Left lung (tissue), 10 donors: Measurements from ENCODE around the gene NEMP1. TPM values are rescaled to one million over a fixed set of nuclear protein-coding genes. Genes with fewer than 3 reads are reported as not detected.

ENCODE experiments used
- ATAC-seq: fragments of 200-7000 bp; cut with Tn5 transposase; one replicate; pipeline ENCODE4 v1.9.1; 2020; ENCODE audit warnings: moderate library complexity
- DNase-seq, 4 donors: peaks; one replicate each; pipeline ENCODE4 v3.0.0-alpha.2; 2013 to 2020
- H3K27ac ChIP-seq, 2 donors: fragments of 200-600 bp; sonication (generic) in 1 of 2; one replicate each; pipeline versions ENCODE4 v1.5.0 to v1.8.0; 2020 to 2021
- H3K27me3 ChIP-seq, 2 donors: fragments of 200-600 bp; sonication (generic) in 1 of 2; one replicate each; pipeline versions ENCODE4 v1.5.0 to v1.8.0; 2020 to 2021
- H3K36me3 ChIP-seq, 2 donors: fragments of 200-600 bp; sonication (generic) in 1 of 2; one replicate each; pipeline versions ENCODE4 v1.5.0 to v1.8.0; 2020 to 2021
- H3K4me1 ChIP-seq, 2 donors: fragments of 200-600 bp; one replicate each; pipeline ENCODE4 v1.8.0; 2021
- H3K4me3 ChIP-seq, 2 donors: fragments of 200-600 bp; sonication (generic) in 1 of 2; one replicate each; pipeline versions ENCODE4 v1.5.0 to v1.8.0; 2020 to 2021; ENCODE audit warnings: mild to moderate bottlenecking in 1 of 2
- H3K9me3 ChIP-seq, 2 donors: fragments of 200-600 bp; sonication (generic) in 1 of 2; one replicate each; pipeline versions ENCODE4 v1.5.0 to v1.8.0; 2020 to 2021
- intact Hi-C, 2 donors: fragments of 100-400 bp; cut with DNase I; formaldehyde crosslinking; loops; one replicate each; pipeline versions ENCODE4 v1.11.2 to v1.14.2; 2022
- polyA plus RNA-seq, 6 donors: library from polyadenylated mRNA; unstranded; fragments of 120-200 nt; gene quantifications; one replicate each; pipeline ENCODE4 v1.2.1, GENCODE V29; 2013; ENCODE audit not compliant: insufficient read length in 6 of 6
- total RNA-seq, 2 donors: library from RNA; stranded (reverse); fragmentation: NEBNext Ultra II Directional; extraction: Animal tissue kit (Norgen Biotek cat#: 25700); gene quantifications; one replicate each; pipeline ENCODE4 v1.2.1, GENCODE V29; 2021
- TF ChIP-seq, protein P1 (sequence below), 2 donors: fragments of 200-600 bp; sonication (generic) in 1 of 2; IDR thresholded peaks; one replicate each; pipeline versions ENCODE4 v1.5.0 to v1.8.0; 2021; ENCODE audit warnings: antibody characterized with exemption in 2 of 2
- donor health status: DM: no; HTN: yes; CAD: no.
- donor health status: DM: no; HTN: no; CAD: no.

NEMP1 gene
- total and polyA plus RNA-seq, 8 donors: 16.4 to 29.2 (median 26.6) TPM

DNA sequence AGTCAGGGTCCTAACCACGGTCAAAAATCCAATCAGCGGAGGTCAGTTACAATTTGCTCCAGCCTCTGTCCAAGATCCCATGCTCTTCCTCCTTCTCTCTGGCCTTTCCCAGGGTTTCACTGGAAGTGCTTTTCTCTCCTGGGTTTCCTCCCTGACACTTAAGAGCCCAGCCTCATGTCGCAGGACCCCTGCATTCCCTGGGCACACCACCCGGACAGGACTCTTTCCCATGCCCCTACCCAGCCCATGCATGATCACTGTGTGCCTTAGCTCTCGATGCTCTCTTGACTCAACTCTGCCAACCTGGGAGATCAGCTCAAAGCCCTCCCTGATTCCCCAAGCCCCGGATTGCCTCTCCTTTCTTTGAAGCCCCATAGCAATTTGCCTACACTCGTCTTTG is 46.8 kb downstream of the NEMP1 start:
- no peak for ATAC-seq
- Histone ChIP-seq H3K9me3 (no peaks in the 10 kb centered on the region), H3K4me3 (no peak overlapping the region)

DNA sequence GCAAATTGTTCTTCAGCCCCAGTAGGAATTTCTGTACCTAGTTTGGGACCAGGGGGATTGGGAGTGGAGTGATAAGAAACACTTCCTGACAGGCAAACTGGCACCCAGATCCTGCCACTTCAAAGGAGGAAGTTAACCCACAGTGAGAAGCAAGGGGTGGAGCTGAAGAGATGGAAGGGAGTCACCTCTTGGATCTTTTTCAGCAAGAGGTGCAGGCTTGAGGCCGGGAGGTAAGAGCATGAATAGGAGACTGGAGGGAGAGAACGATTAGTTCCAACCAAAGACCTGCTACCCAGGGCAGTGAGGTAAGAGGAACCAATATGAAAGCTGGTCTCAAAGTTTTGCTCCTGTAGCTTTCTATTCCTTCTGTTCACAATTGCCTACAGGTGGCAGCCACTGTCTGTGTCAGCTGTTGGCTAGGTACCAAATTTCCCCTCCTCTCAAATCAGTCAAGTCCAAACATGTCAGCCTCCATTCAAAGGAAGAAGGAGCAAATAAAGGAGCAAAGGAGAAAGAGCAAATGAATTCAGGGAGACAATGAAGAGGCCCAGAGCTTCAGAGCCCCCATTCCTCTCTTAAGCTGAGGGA is 47.4 kb downstream of the NEMP1 start:
- Histone ChIP-seq H3K27ac (no peak overlapping the region), H3K9me3 (no peaks in the 10 kb centered on the region), H3K4me3 (no peak overlapping the region), H3K36me3 (no peaks in the 10 kb centered on the region), H3K27me3 (no peaks in the 10 kb centered on the region), H3K4me1 (peaks cover 0 to 4% of the 10 kb centered on the region in 2 donors)
- DNase-seq (peak in 1 of 4 donors; percentile 16), ATAC-seq (peak; percentile 77)
- TF ChIP-seq, protein P1, sequence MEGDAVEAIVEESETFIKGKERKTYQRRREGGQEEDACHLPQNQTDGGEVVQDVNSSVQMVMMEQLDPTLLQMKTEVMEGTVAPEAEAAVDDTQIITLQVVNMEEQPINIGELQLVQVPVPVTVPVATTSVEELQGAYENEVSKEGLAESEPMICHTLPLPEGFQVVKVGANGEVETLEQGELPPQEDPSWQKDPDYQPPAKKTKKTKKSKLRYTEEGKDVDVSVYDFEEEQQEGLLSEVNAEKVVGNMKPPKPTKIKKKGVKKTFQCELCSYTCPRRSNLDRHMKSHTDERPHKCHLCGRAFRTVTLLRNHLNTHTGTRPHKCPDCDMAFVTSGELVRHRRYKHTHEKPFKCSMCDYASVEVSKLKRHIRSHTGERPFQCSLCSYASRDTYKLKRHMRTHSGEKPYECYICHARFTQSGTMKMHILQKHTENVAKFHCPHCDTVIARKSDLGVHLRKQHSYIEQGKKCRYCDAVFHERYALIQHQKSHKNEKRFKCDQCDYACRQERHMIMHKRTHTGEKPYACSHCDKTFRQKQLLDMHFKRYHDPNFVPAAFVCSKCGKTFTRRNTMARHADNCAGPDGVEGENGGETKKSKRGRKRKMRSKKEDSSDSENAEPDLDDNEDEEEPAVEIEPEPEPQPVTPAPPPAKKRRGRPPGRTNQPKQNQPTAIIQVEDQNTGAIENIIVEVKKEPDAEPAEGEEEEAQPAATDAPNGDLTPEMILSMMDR (IDR thresholded peaks at IDR 0.05): no peak
- intact Hi-C loops: no loop called here

More for the DNA sequence above, 46.8 kb downstream of the NEMP1 start:
- Histone ChIP-seq H3K27ac (no peak overlapping the region), H3K4me1 (peaks cover 0 to 4% of the 10 kb centered on the region in 2 donors), H3K36me3 (no peaks in the 10 kb centered on the region), H3K27me3 (no peaks in the 10 kb centered on the region)
- DNase-seq: no peak
- intact Hi-C loops: no loop called here
- TF ChIP-seq, protein P1 (IDR thresholded peaks at IDR 0.05): no peak

DNA sequence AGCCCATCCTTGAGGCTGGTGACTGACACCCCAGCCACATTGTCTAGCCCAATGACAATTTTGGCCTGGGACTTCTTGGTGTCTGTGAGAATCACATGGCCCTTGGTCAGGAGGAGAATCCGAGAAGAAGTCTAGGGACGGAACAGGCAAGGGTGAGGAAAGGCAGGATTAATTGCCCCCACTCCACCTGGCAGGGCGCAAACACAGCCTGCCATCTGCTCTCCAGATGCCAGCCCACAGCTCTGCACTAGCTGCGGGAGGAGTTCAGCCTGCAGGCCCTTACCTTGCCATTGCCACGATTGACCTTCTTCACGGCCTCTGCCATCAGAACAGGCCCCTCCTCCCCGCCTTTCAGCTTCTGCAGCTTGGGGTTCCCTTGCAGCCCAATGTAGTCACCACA is 49.1 kb downstream of the NEMP1 start:
- intact Hi-C loops: no loop called here
- DNase-seq: no peak
- H3K4me1 ChIP-seq: peaks cover 0 to 4% of the 10 kb centered on the region in 2 donors
- H3K36me3 ChIP-seq: no peaks in the 10 kb centered on the region
- no peak for ATAC-seq
- no peaks in the 10 kb centered on the region for H3K27me3 ChIP-seq
- TF ChIP-seq, protein P1 (IDR thresholded peaks at IDR 0.05): no peak
- H3K4me3 ChIP-seq: no peak overlapping the region
- no peak overlapping the region for H3K27ac ChIP-seq
- no peaks in the 10 kb centered on the region for H3K9me3 ChIP-seq

DNA sequence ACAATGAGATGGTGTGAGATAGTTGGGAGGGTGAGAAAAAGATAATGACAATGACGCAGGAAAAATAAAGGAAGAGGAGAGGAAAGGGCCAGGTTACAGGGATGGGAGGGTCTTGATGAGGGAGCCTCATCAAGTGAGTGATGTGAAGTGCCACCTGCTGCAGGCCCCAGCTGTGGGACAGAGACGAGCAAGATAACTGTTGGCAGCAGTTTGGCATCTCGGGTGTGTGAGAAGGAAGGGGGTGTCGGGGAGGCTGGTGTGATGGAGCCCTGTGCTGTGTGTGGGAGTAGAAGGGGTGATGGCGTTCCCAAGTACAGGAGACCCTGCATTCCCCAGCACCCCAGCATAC is 50.8 kb downstream of the NEMP1 start:
- H3K27ac ChIP-seq: no peak overlapping the region
- peaks cover 0 to 4% of the 10 kb centered on the region in 2 donors for H3K4me1 ChIP-seq
- ATAC-seq (no peak), DNase-seq (no peak)
- H3K4me3 ChIP-seq: no peak overlapping the region
- H3K36me3 ChIP-seq: no peaks in the 10 kb centered on the region
- intact Hi-C loops: no loop called here
- no peaks in the 10 kb centered on the region for H3K27me3 ChIP-seq
- no peaks in the 10 kb centered on the region for H3K9me3 ChIP-seq
- TF ChIP-seq, protein P1 (IDR thresholded peaks at IDR 0.05): no peak

DNA sequence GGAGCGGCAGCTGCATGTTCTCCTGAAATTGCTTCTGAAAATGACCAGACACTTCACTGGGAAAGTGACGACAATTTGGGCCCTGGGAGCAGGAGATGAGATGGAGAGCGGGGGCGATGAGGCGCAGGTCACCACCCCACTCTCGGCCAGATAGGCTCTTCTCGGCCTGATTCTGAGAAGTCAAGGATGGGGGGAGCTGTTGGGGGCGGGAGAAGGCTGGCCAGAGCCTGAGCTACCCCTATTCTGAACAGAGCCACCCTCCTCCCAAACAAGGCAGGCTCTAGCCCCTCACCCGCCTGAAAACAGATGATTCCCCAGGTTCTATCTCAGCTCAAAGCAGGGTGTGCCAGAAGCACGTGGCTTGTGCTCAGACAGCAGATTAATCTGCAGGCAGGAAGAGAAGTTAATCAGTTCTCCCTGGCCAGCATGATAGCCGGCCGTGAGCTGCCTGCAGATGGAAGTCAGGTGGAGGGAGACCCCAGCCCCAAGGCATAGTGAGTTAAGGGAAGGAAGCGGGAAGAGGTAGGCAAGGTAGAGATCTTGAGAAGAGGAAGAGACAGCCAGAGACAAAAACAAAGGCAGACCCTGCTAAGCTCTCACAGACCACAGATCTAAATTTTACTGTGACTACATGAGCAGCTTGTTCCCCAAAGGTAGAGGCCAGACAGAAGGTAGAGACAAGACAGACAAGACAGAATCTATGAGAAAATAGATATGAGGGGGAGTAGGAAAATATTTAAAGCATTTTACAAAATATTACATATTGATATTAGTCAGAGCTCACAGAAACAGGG is 51.4 kb downstream of the NEMP1 start:
- intact Hi-C loops: no loop called here
- no peaks in the 10 kb centered on the region for H3K9me3 ChIP-seq
- H3K4me3 ChIP-seq: no peak overlapping the region
- ATAC-seq (no peak), DNase-seq (no peak)
- no peaks in the 10 kb centered on the region for H3K36me3 ChIP-seq
- H3K27me3 ChIP-seq: no peaks in the 10 kb centered on the region
- no peak overlapping the region for H3K27ac ChIP-seq
- TF ChIP-seq, protein P1 (IDR thresholded peaks at IDR 0.05): no peak
- H3K4me1 ChIP-seq: peaks cover 0 to 4% of the 10 kb centered on the region in 2 donors
